Mesendoderm (in vitro differentiated cells): ENCODE results near the gene SBK2.

Experiments used
- DNase-seq: peaks from one replicate; pipeline ENCODE4 v3.0.0; 2013
- H2AK5ac ChIP-seq: 2 replicates; pipeline ENCODE4 v1.6.1; 2013; ENCODE audit warnings: low read length, inconsistent platforms
- H2BK120ac ChIP-seq: 2 replicates; pipeline ENCODE4 v1.6.1; 2013; ENCODE audit warnings: low read depth, mild to moderate bottlenecking, low read length, moderate library complexity, mixed read lengths
- H2BK15ac ChIP-seq: replicated peaks from 2 replicates; pipeline ENCODE4 v1.6.1; 2013; ENCODE audit warnings: low read depth, mild to moderate bottlenecking, moderate library complexity
- H2BK5ac ChIP-seq: 2 replicates; pipeline ENCODE4 v1.6.1; 2013; ENCODE audit warnings: low read length, inconsistent platforms
- H3K18ac ChIP-seq: 2 replicates; pipeline ENCODE4 v1.6.1; 2013; ENCODE audit warnings: mild to moderate bottlenecking, low read length, mixed read lengths
- H3K23ac ChIP-seq: one replicate; pipeline ENCODE4 v1.6.1; 2013; ENCODE audit warnings: low read length
- H3K27ac ChIP-seq: 2 replicates; pipeline ENCODE4 v1.5.1; 2013; ENCODE audit warnings: low read depth, mild to moderate bottlenecking, inconsistent platforms, low read length, moderate library complexity
- H3K27me3 ChIP-seq: 2 replicates; pipeline ENCODE4 v1.6.1; 2013; ENCODE audit warnings: low read length, control low read depth, mild to moderate bottlenecking, inconsistent platforms; ENCODE audit not compliant: insufficient read depth, poor library complexity
- H3K36me3 ChIP-seq: 2 replicates; pipeline ENCODE4 v1.6.1; 2013; ENCODE audit warnings: low read length, inconsistent platforms; ENCODE audit not compliant: control insufficient read depth, insufficient read depth
- H3K4ac ChIP-seq: one replicate; pipeline ENCODE4 v1.6.1; 2013; ENCODE audit warnings: low read depth, mild to moderate bottlenecking, low read length, moderate library complexity
- H3K4me1 ChIP-seq: 2 replicates; pipeline ENCODE4 v1.6.1; 2013; ENCODE audit warnings: low read depth, low read length, inconsistent platforms; ENCODE audit not compliant: control insufficient read depth
- H3K4me2 ChIP-seq: 2 replicates; pipeline ENCODE4 v1.6.1; 2013; ENCODE audit warnings: low read length
- H3K4me3 ChIP-seq: 2 replicates; pipeline ENCODE4 v1.5.1; 2013; ENCODE audit warnings: mild to moderate bottlenecking, low read length
- H3K56ac ChIP-seq: one replicate; pipeline ENCODE4 v1.6.1; 2013; ENCODE audit warnings: low read length
- H3K79me1 ChIP-seq: 2 replicates; pipeline ENCODE4 v1.6.1; 2013; ENCODE audit warnings: low read length, inconsistent platforms
- H3K79me2 ChIP-seq: 2 replicates; pipeline ENCODE4 v1.6.1; 2013; ENCODE audit warnings: mild to moderate bottlenecking, low read length; ENCODE audit not compliant: control insufficient read depth, insufficient read depth
- H3K9ac ChIP-seq: 2 replicates; pipeline ENCODE4 v1.6.1; 2013; ENCODE audit warnings: low read length, inconsistent platforms
- H4K5ac ChIP-seq: one replicate; pipeline ENCODE4 v1.6.1; 2013; ENCODE audit warnings: low read length
- H4K8ac ChIP-seq: one replicate; pipeline ENCODE4 v1.6.1; 2013; ENCODE audit warnings: low read depth, mild to moderate bottlenecking, control low read depth, low read length, moderate library complexity
- WGBS: extraction: QIAGEN DNeasy Blood & Tissue Kit; methylation state at CpG from one replicate; pipeline ENCODE4 v1.1.7; 2013; ENCODE audit warnings: low lambda C conversion rate, missing lambda C conversion rate; ENCODE audit not compliant: insufficient coverage; ENCODE audit errors: extremely low coverage; 5-methylcytosine and 5-hydroxymethylcytosine counted together

Gene SBK2

GRCh38 chr19:55541091-55541490, 4.2 kb upstream of the SBK2 start:
- Histone ChIP-seq H4K5ac (no peak overlapping the region), H3K18ac (no peak overlapping the region)

GRCh38 chr19:55540619-55541018, 3.7 kb upstream of the SBK2 start:
- no CpG with 5 or more reads among the region's 10 CpGs for WGBS
- no peaks in the 10 kb centered on the region for H3K4me1 ChIP-seq

More at GRCh38 chr19:55541091-55541490, 4.2 kb upstream of the SBK2 start:
- Histone ChIP-seq H2BK15ac (no peak overlapping the region), H3K56ac (no peak overlapping the region), H3K4me3 (no peak overlapping the region), H3K79me1 (no peaks in the 10 kb centered on the region), H3K79me2 (no peaks in the 10 kb centered on the region), H2AK5ac (no peak overlapping the region), H3K4me1 (no peaks in the 10 kb centered on the region), H2BK5ac (no peak overlapping the region), H2BK120ac (no peak overlapping the region), H3K27me3 (no peaks in the 10 kb centered on the region), H4K8ac (no peak overlapping the region), H3K23ac (no peak overlapping the region), H3K4me2 (no peak overlapping the region), H3K9ac (no peak overlapping the region), H3K4ac (no peak overlapping the region), H3K36me3 (no peaks in the 10 kb centered on the region), H3K27ac (no peak overlapping the region)
- WGBS, result no CpG with 5 or more reads among the region's 19 CpGs
- DNase-seq, result no peak

GRCh38 chr19:55539090-55539984, 2.4 kb upstream of the SBK2 start:
- DNase-seq, result no peak
- no CpG with 5 or more reads among the region's 33 CpGs for WGBS

More at GRCh38 chr19:55540619-55541018, 3.7 kb upstream of the SBK2 start:
- DNase-seq, result no peak
- Histone ChIP-seq H2BK15ac (no peak overlapping the region), H3K18ac (no peak overlapping the region), H3K4ac (no peak overlapping the region), H4K8ac (no peak overlapping the region), H3K79me2 (no peaks in the 10 kb centered on the region), H4K5ac (no peak overlapping the region), H3K79me1 (no peaks in the 10 kb centered on the region), H3K27me3 (no peaks in the 10 kb centered on the region), H2AK5ac (no peak overlapping the region), H3K4me2 (no peak overlapping the region), H3K23ac (no peak overlapping the region), H3K27ac (no peak overlapping the region), H3K36me3 (no peaks in the 10 kb centered on the region), H3K4me3 (no peak overlapping the region), H2BK5ac (no peak overlapping the region), H3K9ac (no peak overlapping the region), H3K56ac (no peak overlapping the region), H2BK120ac (no peak overlapping the region)

GRCh38 chr19:55538132-55538531, 1.2 kb upstream of the SBK2 start:
- Histone ChIP-seq H3K79me1 (no peaks in the 10 kb centered on the region), H3K27me3 (no peaks in the 10 kb centered on the region), H3K56ac (no peak overlapping the region), H4K8ac (no peak overlapping the region), H3K9ac (no peak overlapping the region), H2AK5ac (no peak overlapping the region), H3K36me3 (no peaks in the 10 kb centered on the region), H3K18ac (no peak overlapping the region), H2BK15ac (no peak overlapping the region), H3K4me1 (no peaks in the 10 kb centered on the region), H2BK120ac (peak overlapping the region; percentile 9), H2BK5ac (no peak overlapping the region), H3K23ac (no peak overlapping the region), H3K4ac (no peak overlapping the region), H4K5ac (no peak overlapping the region), H3K4me2 (no peak overlapping the region), H3K27ac (no peak overlapping the region), H3K79me2 (no peaks in the 10 kb centered on the region), H3K4me3 (no peak overlapping the region)
- no CpG with 5 or more reads among the region's 5 CpGs for WGBS
- no peak for DNase-seq

More at GRCh38 chr19:55539090-55539984, 2.4 kb upstream of the SBK2 start:
- no peaks in the 10 kb centered on the region for H3K79me1 ChIP-seq
- H2BK5ac ChIP-seq, result no peak overlapping the region
- H2BK15ac ChIP-seq, result no peak overlapping the region
- H4K5ac ChIP-seq, result no peak overlapping the region
- H2BK120ac ChIP-seq, result no peak overlapping the region
- no peak overlapping the region for H3K56ac ChIP-seq
- no peak overlapping the region for H3K27ac ChIP-seq
- H3K23ac ChIP-seq, result no peak overlapping the region
- H3K9ac ChIP-seq, result no peak overlapping the region
- no peak overlapping the region for H2AK5ac ChIP-seq
- no peak overlapping the region for H3K4ac ChIP-seq
- no peaks in the 10 kb centered on the region for H3K36me3 ChIP-seq
- no peak overlapping the region for H3K18ac ChIP-seq
- no peak overlapping the region for H3K4me3 ChIP-seq
- H3K4me1 ChIP-seq, result no peaks in the 10 kb centered on the region
- H3K79me2 ChIP-seq, result no peaks in the 10 kb centered on the region
- H3K27me3 ChIP-seq, result no peaks in the 10 kb centered on the region
- H4K8ac ChIP-seq, result no peak overlapping the region
- no peak overlapping the region for H3K4me2 ChIP-seq

- Histone ChIP-seq H3K23ac (no peak overlapping the region), H2BK120ac (no peak overlapping the region), H3K4me1 (no peaks in the 10 kb centered on the region), H4K8ac (no peak overlapping the region), H2BK15ac (no peak overlapping the region), H3K9ac (no peak overlapping the region), H2BK5ac (no peak overlapping the region), H4K5ac (no peak overlapping the region), H3K56ac (no peak overlapping the region), H3K4ac (no peak overlapping the region), H2AK5ac (no peak overlapping the region), H3K79me2 (no peaks in the 10 kb centered on the region), H3K27ac (no peak overlapping the region), H3K27me3 (no peaks in the 10 kb centered on the region), H3K4me2 (no peak overlapping the region), H3K79me1 (no peaks in the 10 kb centered on the region), H3K18ac (no peak overlapping the region), H3K4me3 (no peak overlapping the region), H3K36me3 (no peaks in the 10 kb centered on the region)
- WGBS, result no CpG with 5 or more reads among the region's 5 CpGs
- peak; percentile 69 for DNase-seq
These were observed 793 bp upstream of the SBK2 start for GRCh38 chr19:55537741-55538111.
